HTR-8/SVneo (cell line): ENCODE data around the gene ZNF600.
"Not testable (repeated sequence)": the region's sequence is repeated elsewhere in the genome, so short reads cannot be mapped to it uniquely, and the experiment has no call there.

ENCODE experiments used
- DNase-seq: peaks from one replicate; pipeline ENCODE4 v3.0.0; 2011; ENCODE audit warnings: low spot score, mixed read lengths; ENCODE audit not compliant: insufficient read length
- FAIRE-seq: peaks from 2 replicates; lab custom pipeline; 2011; peaks lifted over from hg19 to GRCh38; lab: Jason Lieb, UNC

ZNF600 gene

GRCh38 chr19:52786464-52787354 lies at the start of gene ZNF600:
Gene ZNF600, minus strand, starts transcription at chr19:52786791. Its CDS starts 7,903 bp downstream, at chr19:52778888.
- DNase-seq = peak; percentile 27
- FAIRE-seq = peak; percentile 73

- not testable (repeated sequence) for FAIRE-seq
These were observed 47.7 kb upstream of the ZNF600 start for GRCh38 chr19:52834289-52834688.

GRCh38 chr19:52833541-52833940 lies 47.0 kb upstream of the ZNF600 start:
- not testable (repeated sequence) for DNase-seq, FAIRE-seq

More at GRCh38 chr19:52834289-52834688, 47.7 kb upstream of the ZNF600 start:
- DNase-seq = not testable (repeated sequence)

DNA sequence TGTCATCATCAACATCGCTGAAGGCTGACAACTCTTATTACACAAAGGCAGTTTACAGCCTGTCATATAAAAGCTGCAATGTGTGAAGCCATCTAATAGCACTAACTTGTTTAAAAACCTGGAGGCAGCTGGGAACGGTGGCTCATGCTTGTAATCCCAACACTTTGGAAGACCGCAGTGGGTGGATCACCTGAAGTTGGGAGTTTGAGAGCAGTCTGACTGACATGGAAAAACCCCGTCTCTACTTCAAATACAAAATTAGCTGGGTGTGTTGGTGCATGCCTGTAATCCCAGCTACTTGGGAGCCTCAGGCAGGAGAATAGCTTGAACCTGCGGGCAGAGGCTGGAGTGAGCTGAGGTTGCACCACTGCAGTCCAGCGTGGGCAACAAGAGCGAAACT lies 43.3 kb upstream of the ZNF600 start:
- not testable (repeated sequence) for FAIRE-seq, DNase-seq

- no peak for FAIRE-seq
- DNase-seq = no peak
These were observed 39.2 kb upstream of the ZNF600 start for GRCh38 chr19:52825765-52826164.

DNA sequence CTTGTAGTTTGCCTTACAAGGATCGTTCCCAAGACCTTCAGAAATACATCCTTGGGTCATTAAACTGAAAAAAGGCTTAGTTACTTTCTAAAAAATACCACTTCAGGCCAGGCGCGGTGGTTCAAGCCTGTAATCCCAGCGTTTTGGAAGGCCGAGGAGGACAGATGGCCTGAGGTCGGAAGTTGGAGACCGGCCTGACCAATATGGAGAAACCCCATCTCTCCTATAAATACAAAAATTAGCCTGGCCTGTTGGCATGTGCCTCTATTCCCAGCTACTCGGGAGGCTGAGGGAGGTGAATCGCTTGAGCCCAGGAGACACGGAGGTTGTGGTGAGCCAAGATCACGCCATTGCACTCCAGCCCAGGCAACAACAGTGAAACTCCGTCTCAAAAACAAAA lies 37.1 kb upstream of the ZNF600 start:
- no peak for DNase-seq
- no peak for FAIRE-seq

DNA sequence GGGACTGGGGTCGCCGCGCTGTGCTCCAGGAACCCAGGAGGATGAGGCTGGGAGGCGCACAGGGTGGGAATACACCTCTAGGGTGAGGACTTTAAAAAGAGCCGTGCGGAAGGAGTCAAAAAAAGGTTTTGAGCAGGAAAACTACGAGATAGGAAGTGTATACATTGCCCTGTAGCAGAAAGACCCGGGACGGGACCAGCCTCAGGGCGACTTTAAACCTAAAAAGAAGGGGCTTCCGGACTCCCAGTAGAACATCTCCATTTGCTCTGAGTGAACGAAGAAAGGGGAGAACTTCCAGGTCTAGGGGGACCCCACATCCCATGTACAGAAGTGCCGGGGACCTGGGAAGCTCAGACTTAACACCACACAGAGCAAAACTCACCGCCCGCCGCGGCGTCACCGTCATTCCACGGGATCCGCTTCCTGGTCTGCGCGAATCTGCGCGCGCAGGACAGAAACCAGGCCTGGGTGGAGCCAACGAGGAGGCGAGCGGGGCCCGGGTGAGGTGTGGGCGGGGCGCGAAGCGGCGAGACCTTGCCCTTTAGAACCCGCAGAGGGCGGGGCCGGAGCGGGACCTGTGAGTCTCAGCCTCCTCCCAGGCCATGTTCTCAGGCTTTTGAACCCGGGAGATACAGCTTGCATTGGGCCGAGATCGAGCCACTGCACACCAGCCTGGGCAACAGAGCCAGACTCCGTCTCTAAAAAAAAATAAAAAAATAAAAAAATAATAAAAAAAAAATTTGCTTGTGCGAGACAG lies 34.8 kb upstream of the ZNF600 start, which contains the start of gene ZNF28:
Gene ZNF28 (minus strand): TSS at position 430 of the 757 bp plus-strand sequence. CDS start 3,675 bp downstream, outside the sequence.
- peak; percentile 59 for DNase-seq

DNA sequence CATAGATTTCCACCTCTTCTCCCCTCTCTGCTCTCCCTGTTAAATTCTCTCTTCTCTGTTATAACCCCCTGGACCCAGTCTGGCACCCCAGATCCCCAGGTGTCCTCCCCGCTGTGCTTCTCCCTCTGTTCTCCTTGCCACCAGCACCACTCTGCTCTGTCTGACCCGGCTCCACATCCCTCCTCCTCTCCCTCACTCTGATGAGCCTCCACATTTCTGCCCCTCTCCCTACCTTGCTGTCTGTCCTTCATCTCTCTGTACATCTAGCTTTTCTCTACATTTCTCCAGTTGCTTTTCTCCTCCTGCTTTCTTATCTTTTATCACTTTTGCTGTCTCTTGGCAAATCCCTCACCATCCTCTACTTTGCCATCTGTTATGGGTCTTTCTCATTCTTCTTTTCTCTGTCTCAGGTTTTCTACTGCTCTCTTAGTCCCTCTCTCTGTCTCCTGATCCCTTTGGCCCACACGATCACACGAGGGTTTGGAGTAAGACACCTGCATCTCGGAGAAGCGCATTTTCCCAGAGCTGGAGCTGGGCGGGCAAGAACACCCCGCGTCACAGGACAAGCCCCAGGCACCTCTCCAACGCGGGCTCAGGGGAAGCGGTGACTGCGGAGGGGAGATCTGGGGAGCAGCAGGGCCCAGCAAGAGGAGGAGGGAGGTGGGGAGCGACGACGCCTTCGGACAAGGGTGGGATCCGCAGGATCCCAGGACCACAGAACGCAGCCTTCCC lies 34.0 kb upstream of the ZNF600 start:
- not testable (repeated sequence) for FAIRE-seq

More for the DNA sequence above, 34.8 kb upstream of the ZNF600 start, which contains the start of gene ZNF28:
- FAIRE-seq = peak; percentile 94

DNA sequence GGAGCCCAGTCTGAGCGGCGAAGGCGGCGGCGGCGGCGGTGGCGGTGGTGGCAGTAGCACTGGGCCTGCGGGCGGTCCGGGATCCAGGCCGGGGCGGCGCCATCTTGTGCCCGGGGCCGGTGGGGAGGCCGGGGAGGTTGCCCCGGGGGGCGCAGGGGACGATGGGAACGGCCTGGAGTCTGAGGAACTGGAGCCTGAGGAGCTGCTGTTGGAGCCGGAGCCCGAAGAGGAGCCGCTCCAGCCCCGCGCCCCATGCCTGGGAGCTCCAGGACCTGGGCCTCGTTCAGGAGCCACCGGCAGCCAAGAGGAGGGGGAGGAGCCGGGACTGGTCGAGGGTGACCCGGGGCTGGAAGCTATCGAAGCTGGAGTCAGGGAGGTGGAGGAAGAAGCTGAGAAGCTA lies 23.2 kb upstream of the ZNF600 start:
- FAIRE-seq = no peak
- DNase-seq = no peak

More for the DNA sequence above, 34.0 kb upstream of the ZNF600 start:
- not testable (repeated sequence) for DNase-seq

GRCh38 chr19:52799950-52800640 lies 13.5 kb upstream of the ZNF600 start:
- FAIRE-seq, DNase-seq: not testable (repeated sequence)

DNA sequence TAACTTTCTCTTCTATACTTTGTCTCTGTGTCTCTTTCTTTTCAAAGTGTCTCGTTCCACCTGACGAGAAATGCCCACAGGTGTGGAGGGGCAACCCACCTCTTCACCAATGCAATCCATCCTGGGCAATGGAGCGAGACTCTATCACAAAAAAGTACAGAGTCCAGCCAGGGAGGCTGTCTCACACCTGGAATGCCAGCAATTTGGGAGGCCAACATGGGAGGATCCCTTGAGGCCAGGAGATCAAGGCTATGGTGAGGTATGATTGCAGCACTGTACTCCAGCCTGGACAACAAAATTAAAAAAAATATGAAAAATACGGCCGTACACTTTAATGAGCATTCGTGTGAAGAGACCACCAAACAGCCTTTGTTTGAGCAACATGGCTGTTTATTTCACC lies 2.8 kb upstream of the ZNF600 start:
- FAIRE-seq (no peak), DNase-seq (no peak)

DNA sequence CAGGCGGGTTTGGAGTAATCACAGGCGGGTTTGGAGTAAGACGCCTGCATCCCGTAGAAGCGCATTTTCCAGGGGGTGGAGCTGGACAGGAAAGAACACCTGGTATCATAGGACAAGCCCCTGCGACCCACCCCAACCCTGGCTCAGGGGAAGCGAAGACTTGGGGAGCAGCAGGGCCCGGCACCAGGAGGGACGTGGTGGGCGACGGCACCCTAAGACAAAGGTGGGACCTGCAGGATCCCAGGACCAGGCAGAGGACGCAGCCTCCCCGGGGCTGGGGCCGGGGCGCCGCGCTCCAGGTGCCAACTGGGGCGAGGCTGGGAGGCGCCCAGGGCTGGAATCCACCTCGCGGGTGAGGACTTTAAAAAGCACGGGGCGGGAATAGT lies 520 bp downstream of the ZNF600 start:
- FAIRE-seq = no peak
- peak; percentile 5 for DNase-seq

DNA sequence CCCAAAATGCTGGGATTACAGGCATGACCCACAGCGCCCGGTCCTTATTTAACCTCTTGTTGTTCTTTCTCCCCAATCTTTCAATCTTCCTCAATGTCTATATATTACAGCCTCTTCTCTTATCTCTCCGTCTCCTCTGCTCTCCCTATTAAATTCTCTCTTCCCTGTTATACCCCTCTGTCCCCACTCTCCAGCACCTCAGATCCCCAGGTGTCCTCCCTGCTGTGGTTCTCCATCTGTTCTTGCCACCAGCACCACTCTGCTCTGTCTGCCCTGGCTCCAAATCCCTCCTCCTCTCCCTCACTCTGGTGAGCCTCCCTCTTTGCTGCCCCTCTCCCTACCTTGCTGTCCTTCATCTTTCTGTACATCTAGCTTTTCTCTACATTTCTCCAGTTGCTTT lies 1.1 kb downstream of the ZNF600 start:
- DNase-seq (no peak), FAIRE-seq (no peak)

DNA sequence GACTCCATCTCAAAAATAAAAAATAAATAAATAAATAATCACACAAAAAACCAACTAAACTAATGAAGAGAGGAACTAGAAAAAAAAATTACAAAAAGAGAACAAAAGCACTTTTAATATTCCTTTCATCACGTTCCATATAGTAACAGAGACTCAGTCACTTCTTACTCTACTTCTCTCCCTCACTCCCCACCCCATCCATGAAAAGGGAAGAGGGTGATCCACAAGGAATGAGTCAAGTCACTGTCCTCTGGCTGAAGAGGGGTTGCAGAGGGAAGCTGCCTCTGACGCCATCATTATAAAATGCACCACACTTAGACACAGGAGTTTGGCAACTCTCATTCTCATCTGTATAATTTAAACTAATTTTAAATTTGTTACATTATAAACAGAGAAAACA lies 3.7 kb downstream of the ZNF600 start:
- not testable (repeated sequence) for FAIRE-seq, DNase-seq

DNA sequence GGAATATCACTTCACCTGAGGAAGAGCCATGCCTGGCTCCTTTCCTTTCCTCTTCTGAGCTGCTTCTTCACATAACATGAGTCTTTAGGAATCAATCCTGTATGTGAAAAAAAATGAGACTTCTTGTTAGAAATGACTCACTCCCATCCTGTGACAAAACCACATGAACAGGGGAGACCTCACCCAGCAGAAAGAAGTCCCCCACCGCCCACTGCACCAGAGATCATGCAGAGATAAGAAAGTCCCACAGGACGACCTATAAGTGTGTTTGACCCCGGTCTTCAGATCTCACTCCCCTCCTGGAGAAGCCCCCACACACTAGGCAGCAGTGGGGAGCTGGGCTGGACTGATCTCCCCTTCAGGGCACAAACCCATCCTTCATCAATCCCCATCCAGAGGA lies 7.8 kb downstream of the ZNF600 start:
- no peak for FAIRE-seq

DNA sequence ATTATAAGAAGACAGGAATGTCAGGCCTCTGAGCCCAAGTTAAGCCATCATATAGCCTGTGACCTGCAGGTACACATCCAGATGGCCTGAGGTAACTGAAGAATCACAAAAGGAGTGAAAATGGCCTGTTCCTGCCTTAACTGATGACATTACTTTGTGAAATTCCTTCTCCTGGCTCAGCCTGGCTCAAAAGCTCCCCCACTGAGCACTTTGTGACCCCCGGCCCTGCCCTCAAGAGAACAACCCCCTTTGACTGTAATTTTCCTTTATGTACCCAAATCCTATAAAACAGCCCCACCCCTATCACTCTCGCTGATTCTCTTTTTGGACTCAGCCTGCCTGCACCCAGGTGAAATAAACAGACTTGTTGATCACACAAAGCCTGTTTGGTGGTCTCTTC lies 30.1 kb downstream of the ZNF600 start:
- not testable (repeated sequence) for DNase-seq, FAIRE-seq

More for the DNA sequence above, 7.8 kb downstream of the ZNF600 start:
- no peak for DNase-seq

GRCh38 chr19:52749780-52750179 lies 36.8 kb downstream of the ZNF600 start:
- no peak for DNase-seq
- no peak for FAIRE-seq

- DNase-seq (no peak), FAIRE-seq (no peak)
These were observed 38.1 kb downstream of the ZNF600 start for GRCh38 chr19:52748336-52748950.

- FAIRE-seq = not testable (repeated sequence)
These were observed 40.7 kb downstream of the ZNF600 start for GRCh38 chr19:52745919-52746318.

More at GRCh38 chr19:52745919-52746318, 40.7 kb downstream of the ZNF600 start:
- not testable (repeated sequence) for DNase-seq
